HG03342 (cell line): Measurements from ENCODE around the gene RNF224.
"Not testable (repeated sequence)": the region's sequence is repeated elsewhere in the genome, so short reads cannot be mapped to it uniquely, and the experiment has no call there.

ENCODE experiments used
- ATAC-seq: cut with Tn5 transposase; IDR thresholded peaks from one replicate; pipeline ENCODE4 v1.9.1; 2021; ENCODE audit warnings: mild to moderate bottlenecking, moderate library complexity; ENCODE audit not compliant: unreplicated experiment

Gene RNF224

GRCh38 chr9:137236936-137237421 lies 9.7 kb downstream of the RNF224 start:
- ATAC-seq: no peak

- no peak for ATAC-seq
These were observed 10.7 kb downstream of the RNF224 start for GRCh38 chr9:137237759-137238726.

- ATAC-seq: not testable (repeated sequence)
These were observed 12.4 kb downstream of the RNF224 start for GRCh38 chr9:137239541-137240200.

GRCh38 chr9:137240318-137240840 lies 13.1 kb downstream of the RNF224 start:
- ATAC-seq: peak; percentile 22

- ATAC-seq: peak; percentile 70
These were observed 13.7 kb downstream of the RNF224 start, which contains the start of gene TUBB4B for GRCh38 chr9:137240841-137241489. TUBB4B (plus strand) TSS chr9:137241287; CDS start chr9:137241361, 74 bp downstream.

GRCh38 chr9:137241490-137242268 lies 14.4 kb downstream of the RNF224 start:
- ATAC-seq: peak; percentile 4

GRCh38 chr9:137242269-137243203 lies 15.2 kb downstream of the RNF224 start:
- no peak for ATAC-seq

GRCh38 chr9:137243266-137243625 lies 15.9 kb downstream of the RNF224 start:
- ATAC-seq: not testable (repeated sequence)

GRCh38 chr9:137243626-137244485 lies 16.6 kb downstream of the RNF224 start:
- no peak for ATAC-seq

- no peak for ATAC-seq
These were observed 17.5 kb downstream of the RNF224 start for GRCh38 chr9:137244486-137245449.

GRCh38 chr9:137245450-137246421 lies 18.4 kb downstream of the RNF224 start:
- no peak for ATAC-seq

GRCh38 chr9:137247135-137247915 lies 20.0 kb downstream of the RNF224 start:
- no peak for ATAC-seq

- no peak for ATAC-seq
These were observed 20.5 kb downstream of the RNF224 start for GRCh38 chr9:137247916-137248175.

- no peak for ATAC-seq
These were observed 23.3 kb downstream of the RNF224 start for GRCh38 chr9:137250329-137251193.

GRCh38 chr9:137251194-137251461 lies 23.8 kb downstream of the RNF224 start, which contains the start of gene STPG3:
STPG3 (plus strand) TSS chr9:137251286; CDS start chr9:137251287, 1 bp downstream.
- ATAC-seq: no peak
